GM21423 (cell line): ENCODE data around the gene RCAN2.

Source experiments
- ATAC-seq: cut with Tn5 transposase; IDR thresholded peaks from one replicate; pipeline ENCODE4 v1.9.1; 2021; ENCODE audit warnings: mild to moderate bottlenecking, moderate library complexity; ENCODE audit not compliant: unreplicated experiment

RCAN2 gene

DNA sequence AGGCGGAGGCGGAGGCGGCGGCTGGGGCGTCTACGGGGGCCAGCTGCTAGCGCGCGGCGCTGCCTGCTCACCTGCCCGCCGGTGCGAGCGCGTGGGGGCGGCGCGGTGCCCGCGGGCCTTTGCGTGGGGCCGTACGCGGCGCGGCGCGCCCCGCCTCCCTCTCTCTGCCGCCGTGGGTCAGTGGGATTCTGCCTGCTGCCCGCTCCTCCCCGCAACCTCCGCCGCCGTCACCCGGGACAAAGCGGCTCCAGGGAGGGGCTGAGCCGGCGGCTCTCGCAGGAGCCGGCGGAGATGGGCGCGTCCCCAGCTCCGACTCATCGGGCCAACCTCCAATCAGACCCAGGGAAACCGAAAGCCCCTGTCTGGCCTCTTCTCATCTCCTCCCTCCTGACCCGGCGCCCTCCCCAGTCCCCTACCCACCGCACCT lies at the start of gene RCAN2:
Gene RCAN2 (minus strand): TSS at position 249 of the 427 bp plus-strand sequence.
- ATAC-seq, result peak; percentile 56

DNA sequence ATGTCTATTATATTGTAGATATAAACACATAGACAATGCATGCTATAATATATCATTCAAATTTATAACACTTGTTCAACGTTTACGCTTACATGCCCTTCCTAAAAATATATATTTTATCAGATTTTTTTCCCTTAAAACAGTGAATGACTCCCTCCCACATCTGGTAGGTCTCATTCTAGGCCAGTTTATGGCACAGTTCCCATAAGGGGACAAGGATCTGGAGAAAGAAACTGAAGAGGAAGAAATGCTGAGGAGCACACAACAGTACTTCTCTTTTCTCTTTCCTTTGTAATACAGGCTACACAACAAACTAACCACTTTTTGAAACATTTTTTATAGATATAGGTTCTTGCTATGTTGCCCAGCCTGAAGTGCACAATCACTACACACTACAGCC lies 48.6 kb upstream of the RCAN2 start:
- ATAC-seq, result no peak

DNA sequence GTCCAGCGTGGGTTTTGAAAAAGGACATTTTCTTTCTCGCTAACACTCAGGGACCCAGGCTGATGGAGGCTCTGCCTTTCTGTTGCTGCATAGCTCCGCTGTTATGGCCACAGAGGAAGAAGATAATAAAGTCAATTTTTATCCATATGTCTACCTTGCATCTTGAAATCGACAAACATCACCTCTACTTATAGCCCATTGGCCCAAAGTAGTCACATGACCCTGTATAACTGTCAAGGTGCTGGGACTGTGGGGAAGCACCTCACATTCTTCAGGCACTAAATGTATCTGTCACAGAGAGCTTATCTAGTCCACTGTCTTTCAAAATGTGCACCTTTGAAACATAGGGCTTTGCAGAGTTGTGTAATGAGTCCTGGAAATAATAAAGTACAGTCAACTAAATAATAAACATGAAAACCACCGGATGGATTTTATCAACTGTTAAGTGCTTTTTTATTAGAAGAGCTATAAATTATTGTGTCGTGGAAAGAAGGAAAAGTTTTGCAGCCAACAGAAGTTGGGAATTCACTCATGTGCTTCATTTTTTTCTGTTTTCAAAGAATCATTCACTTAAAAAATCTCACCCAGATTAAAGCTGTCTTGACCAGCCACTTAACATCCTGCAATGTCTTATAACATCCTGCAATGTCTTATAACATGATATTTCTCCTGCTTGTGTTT lies 47.7 kb upstream of the RCAN2 start:
- no peak for ATAC-seq

DNA sequence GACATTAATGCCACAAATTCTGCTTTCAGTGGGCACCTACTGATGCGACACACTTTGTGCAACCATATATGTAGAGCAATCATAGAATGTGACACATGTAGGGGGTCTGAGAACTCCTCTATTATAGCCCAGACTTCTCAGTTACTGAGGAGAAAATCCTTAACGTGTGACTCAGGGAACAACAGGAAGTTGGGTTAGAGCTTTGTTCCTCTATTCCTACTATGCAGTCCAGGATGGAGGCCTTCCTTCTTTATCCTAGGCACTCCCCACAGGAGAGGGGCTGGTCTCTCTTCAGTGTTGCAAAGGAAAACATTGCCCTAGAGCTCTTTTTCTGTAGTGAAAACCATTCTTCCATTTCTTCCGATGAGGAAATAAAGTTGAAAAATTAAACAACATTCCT lies 39.6 kb upstream of the RCAN2 start:
- ATAC-seq, result no peak

DNA sequence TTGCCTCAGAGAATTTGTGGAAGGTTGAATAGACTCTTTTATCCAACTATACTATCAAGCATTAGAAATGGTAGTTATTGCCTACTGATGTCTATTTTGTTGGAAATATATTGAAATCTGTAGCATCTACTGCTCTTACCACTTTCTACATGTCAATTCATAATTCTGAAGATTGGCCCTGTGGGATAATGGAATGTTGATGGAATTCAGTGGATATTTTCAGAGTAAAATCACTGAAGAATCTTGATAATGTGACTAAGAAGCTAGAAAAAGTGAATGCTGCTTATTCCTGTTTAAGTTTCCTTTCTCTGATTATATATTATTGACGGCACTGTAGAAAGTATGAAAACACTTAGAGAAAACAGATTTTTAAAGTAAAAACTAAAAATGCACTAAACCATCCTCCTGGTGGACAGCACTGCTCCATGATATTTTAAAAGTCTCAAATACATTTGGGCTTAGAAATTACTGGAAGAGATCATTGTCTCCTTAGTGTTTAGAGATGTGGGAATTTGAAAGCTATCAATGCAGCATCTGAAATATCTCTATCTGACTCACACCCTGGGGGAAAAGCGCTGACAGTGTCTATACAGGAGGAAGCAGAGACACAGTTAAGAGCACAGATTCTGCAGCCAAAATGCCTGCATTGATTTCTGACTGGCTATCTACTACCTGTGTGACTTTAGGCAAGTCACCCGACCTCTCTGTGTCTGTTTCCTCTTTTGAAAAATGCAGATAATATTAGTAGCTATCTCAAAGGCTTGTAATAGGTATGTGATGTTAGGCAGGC lies 37.9 kb upstream of the RCAN2 start:
- no peak for ATAC-seq

DNA sequence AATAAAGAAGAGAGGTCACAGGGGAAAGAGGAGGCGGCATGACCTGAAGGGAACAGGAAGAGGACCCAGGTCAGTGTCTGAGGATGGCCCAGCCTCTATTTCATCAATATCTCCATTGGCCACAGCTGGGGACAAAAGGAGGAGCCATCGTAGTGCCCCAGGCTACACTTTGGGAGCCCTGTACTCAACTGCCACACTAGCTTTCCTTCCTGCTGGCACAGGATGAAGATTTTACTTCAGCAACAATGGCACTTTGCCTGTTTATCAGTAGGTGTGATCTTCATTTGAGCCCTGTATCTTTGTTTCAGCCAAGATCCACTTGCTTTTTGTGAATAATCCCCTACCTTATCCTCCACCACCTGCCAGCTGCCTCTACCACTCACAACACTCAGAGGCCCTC lies 35.4 kb upstream of the RCAN2 start:
- ATAC-seq, result no peak

DNA sequence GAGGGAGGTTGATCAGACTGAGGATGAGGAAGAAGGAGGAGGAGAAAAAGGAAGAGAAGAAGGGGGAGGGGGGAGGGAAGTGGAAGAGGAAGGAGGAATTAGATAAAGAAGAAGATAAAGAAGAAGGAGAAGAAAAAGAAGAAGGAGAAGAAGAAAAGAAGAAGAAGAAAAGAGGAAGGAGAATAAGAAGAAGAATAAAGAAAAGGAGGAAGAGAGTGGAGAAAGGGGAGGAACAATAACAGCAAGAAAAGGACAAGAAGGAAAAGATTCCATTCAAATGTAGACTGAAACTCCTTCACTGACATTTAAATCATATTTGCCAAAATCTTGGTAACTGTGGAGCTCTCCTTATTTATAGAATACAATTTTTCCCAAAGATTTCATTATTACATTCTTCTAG lies 34.3 kb upstream of the RCAN2 start:
- ATAC-seq, result no peak

DNA sequence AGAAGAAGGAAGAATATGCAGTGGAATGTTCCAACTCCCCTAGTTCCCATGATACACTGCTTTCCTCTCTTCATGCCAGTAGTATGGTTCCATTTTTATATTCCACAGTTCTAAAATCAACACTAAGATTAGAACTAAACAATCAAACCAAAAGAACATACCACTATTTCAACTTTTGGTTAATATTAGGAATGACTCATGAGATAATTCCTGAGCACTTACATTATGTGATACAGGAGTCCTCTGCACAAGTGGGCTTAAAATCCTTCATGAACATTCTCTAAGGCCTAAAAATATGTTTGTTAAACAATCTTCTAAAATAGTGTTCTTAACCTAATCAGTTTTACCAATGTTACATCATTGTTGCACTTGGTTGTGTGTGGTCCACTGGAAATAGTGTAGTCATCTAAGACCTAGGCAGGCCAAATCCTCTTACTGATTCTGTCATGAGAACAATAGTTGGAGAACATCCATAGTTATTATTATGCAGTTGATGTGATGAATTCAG lies 30.3 kb upstream of the RCAN2 start:
- no peak for ATAC-seq

DNA sequence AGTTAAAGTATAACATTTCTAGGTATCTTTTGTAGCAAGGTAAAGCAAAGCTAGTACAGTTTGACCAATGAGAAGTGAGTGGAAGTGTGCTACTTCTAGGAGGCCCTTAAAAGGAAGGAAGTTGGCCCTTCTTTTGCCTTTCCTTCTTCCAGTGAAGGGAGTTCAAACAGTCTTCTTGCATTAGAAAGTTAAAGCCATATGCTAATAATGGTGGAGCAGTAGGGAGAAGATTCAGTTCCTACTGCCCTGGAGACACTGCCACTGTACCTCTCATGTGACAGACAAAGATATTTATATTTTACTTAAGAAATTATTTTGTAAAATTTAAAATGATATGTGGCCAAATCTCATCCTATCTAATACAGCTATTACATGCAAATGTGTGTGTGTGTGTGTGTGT lies 26.0 kb upstream of the RCAN2 start:
- no peak for ATAC-seq

DNA sequence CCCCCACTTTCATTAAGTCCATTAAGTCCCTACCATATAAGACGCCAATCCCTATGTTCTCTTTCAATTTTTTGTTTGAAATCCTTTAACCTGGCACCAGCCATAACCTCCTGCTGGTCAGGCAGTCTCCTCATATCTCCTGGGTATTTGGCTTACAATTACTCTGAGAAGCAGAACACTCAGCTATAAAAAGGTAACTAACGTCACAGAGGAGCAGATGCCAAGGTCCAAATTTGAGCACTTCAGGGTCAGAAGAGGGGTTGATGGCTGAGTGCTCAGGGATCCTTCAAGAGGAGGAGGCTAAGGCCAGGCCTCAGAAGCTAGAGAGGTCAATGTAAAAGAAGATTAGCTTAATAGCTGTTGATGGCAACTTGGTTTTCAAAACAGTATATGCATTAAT lies 22.3 kb upstream of the RCAN2 start:
- no peak for ATAC-seq

DNA sequence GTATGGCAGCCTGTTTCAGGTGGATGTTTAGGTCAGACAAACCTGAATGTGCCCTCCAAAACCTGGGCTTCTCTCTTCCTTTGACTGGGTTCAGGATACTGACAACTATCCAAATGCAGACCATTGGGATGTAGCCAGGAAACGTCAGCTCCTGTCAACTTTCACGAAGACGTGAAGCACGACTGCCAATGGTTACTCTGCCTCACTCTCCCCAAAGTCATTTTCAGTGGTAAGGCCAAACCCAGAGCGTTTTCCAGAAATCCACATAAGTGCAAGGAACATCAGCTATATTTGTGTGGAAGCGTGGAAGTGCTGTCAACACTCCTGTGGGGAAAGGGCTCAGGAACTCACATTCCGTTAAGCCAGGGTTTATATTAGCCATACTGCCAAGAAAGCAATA lies 20.1 kb upstream of the RCAN2 start:
- ATAC-seq, result no peak

DNA sequence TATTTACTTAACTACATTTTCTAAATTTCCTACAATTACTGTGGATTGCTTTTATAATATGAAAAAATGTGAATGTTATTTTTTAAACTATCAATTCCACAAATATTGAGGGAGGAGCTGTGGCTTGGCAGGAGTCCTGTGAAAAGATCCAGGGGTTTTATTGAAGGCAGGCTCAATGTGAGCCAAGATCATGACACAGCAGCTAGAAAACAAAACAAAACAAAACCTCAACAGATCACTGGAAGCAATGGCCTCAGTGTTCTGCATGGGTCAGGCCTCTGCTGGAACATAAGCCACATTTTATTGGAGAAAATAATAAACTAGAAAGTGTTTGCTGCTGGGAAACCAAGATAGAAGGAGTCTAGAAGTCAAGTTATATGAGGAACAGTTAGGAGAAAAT lies 19.4 kb upstream of the RCAN2 start:
- ATAC-seq, result no peak

DNA sequence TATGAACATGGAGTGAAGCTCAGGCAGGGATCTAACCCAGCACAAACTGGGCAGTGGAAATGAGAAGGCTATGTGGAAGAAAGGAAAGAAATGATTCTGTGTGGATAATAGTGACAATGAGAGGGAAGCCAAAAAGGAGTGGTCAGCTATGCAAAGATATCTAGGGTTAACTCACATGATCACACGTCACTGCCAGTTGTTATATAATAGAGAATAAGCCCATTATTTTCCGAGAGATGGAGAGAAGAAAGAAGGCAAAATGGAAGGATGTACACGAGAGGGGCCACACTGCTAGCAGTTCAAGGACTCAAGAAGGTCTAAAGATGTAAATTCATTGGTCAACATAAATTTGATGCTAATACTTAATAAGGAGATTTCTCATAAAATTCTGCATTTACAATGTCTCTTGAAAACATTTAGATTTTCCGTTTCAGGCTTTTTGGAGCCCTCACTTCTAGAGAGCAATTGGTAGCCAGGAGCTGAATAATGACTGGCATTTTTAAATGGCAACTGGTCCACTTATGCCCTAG lies 18.8 kb upstream of the RCAN2 start:
- ATAC-seq, result no peak

DNA sequence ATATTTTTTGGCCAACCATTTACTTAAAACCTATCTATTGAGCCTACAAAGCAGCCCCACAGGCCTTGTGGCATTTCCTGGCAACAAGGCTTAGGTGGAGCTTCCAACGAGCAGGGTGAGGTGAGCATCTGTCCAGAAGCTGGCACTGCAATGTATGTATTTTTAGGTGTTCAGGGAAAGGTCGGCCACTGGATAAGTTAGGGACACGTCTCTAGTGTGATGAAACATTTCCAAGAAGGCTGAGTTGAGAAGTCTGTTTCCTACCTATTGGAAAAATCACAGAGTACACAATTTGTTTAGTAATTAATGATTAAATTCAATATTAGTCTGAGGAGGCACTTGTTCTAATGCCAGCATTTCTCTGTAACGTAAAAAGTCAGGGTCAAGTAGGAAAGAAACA lies 17.8 kb upstream of the RCAN2 start:
- no peak for ATAC-seq

DNA sequence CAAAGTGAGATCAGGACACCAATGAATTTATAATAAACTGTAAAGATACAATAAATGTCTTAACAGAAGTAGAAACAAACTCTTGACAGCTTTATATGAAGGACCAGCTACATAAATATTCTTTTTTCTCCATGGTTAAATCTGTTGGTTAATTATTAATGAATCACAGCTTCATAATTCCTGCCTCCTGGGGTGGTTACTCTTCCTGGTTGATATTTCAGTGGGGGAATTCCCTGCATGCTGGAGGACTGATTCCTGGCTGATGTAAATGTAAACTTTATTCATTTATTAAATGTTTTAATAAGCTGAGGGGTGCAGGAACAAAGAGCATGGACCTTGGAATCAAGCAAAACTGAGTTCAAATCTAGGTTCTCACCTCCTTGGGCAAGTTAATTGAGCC lies 16.2 kb upstream of the RCAN2 start:
- ATAC-seq, result no peak

DNA sequence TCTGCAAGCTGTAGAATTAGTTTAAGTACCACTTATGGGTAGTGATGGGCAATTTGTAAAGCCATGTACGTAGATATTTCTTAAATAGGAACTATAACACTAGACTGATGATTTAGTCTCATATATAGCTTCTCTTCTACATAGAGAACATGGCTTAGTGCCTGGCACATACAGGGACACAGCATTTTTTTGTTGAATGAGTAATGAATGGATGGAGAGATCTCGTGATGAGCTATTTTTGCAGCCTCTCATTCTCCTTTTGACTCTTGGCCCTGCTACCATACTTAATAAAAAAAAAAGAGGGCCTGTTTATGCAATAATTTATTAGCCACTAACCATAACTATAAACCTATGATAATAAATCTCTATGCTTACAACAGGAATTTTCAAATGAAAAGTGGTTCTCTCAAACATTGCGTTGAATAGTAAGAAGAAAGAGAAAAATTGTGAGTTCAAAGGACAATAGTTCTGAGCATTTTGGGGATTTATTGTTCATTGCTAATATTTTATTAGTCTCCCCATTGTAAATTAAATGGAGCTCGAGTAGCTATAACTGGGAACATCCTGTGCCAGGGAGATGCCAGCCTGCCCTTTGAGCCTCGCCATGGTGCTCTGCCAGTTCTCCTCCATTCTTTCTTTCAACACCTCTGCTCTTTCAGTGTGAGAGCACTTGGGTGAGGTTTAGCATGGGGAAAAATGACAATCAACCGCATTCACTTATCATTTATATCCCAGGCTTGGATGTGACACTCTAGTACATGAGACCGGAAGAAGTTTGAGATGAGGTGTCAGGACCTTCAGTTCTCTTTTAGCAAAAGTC lies 14.7 kb upstream of the RCAN2 start:
- no peak for ATAC-seq

DNA sequence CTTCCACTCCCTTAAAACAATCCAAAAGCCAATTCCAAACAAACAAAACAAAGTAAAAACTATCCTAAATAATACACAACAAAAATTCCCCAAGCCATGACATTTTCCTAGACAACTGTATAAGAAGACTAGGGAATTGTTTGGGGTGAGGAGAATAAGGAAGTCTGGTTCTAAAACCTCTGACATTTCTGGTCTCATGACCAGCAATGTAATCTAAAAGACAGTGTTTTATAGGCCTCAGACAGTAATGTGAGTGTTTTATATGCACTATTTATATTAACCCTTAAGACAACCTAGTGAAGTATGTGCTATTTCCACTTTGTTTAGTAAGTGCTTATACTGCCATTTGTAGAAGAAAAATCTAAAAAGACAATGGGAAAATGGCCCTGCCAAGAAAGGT lies 13.0 kb upstream of the RCAN2 start:
- no peak for ATAC-seq

DNA sequence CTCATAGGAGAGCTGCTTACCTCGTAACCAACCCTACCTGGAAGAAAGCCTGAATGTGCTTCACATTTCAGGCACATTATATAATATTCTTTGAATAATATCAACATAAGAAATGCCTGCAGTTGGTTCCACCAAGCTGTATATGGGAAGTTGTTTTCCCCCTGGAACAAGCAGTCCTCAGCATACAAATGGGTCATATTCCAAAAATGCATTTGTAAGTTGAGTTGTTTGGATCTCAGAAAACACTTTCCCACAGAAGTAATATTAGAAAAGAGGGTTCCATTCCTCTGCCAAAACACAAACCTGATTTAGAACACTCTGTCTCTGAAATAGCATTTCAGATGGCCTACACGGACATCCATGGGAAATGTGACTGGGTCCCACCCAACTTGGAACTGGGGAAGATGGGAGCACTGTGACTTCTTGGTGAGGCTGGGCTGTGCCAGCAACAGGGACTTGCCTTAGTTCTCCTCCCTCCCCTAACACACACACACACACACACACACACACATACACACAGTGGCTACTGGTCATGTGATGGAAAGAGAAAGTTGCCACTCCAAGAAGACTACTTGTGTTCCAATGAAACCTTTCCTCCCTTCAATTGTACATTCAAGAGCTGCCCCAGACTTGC lies 11.4 kb upstream of the RCAN2 start:
- ATAC-seq, result no peak

DNA sequence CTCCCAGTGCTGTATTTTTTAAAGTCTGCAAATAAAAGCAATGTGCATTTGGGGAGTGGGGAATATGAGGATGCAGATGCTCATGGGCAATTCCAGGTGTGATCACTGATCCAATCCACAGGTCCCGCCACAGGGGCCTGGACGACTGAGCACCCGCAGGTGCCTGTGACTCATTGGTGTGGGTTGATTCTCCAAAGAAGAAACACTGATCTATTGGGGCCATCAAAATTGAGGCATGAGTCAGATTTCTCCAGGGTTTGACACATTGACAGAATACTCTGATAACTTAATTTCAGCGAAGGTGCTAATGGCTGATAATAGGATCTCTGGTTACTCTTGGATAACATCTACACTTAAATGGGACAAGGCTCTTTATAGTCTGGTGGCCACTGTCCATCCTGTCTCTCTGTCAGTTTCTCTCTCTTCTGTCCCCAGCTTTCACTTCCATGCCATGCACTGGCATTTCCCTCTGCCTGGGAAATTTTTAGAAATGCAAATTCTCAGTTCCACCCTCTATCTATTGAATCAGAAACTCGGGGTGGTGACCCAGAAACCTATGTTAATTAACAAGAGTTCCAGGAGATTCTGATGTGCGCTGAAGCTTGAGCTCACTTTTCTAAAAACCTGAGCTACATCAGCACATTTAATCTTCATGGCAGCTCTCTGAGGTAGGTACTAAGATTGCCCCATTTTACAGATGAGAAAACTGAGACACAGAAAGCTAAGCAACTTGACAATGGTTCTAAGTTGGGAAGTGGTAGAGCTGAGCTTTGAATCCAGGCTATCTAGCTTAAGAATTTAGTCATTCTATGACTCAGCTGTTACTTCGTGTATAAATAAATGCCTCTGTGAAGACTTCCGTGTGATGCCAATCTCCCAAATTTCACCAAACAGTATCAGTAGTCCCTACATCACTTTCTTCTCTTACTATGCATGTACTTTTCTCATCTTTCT lies 10.2 kb upstream of the RCAN2 start:
- no peak for ATAC-seq

DNA sequence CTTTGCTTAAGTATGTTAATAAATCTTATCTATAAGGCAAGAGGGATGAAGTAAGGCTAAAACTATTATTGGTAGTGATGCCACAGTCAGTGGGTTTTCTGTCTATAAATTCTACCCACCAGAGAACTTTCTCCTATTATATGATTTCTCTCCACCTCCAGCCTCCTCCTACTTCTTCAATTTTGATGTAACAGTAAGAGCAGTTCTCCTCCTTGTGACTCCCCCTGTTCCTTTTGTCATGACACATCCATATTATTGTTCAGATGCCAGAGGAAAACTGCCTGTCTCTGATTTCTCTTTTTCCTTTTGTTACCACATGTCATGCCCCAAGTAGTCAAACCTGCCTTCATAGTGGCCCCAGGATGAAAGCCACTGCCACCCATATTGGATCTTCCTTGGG lies 9.1 kb upstream of the RCAN2 start:
- no peak for ATAC-seq
